ENCODE measurements around the gene DDX4.

Gene DDX4

GRCh38 chr5:55855509-55855908 lies 117.6 kb downstream of the DDX4 start:
- H3K36me3 ChIP-seq (ENCODE audit: control insufficient read depth in 2 of 2, insufficient read depth in 1 of 2, low read length in 2 of 2) = no peaks in the 10 kb centered on the region
- H3K4me3 ChIP-seq (ENCODE audit: low read depth, low read length) = no peak overlapping the region
- no peak overlapping the region for H3K27ac ChIP-seq (ENCODE audit: extremely low read depth, low read depth, low read length)
- no peaks in the 10 kb centered on the region for H3K4me1 ChIP-seq (ENCODE audit: control insufficient read depth, insufficient read depth, low read length)
- POLR2A ChIA-PET = no interaction called here
- H3K9me3 ChIP-seq (ENCODE audit: control insufficient read depth, insufficient read depth, low read depth, low read length) = no peaks in the 10 kb centered on the region
- CTCF ChIA-PET = interaction anchor here (0.8 to 1.3 kb wide), 2 partner anchors 11 to 80 kb away, joined by 3 read pairs; no protein-coding TSS in a partner anchor
- no peak for TF ChIP-seq AEBP2 (tag by site-specific recombination; IDR thresholded peaks at IDR 0.05; ENCODE audit: borderline replicate concordance)
- peak; percentile 34; the same call in 1 of the 2 replicates for TF ChIP-seq ZFHX2 (tag by site-specific recombination; conservative IDR thresholded peaks at IDR 0.05)

GRCh38 chr5:55856516-55857246 lies 118.8 kb downstream of the DDX4 start:
- Histone ChIP-seq H3K4me3 (ENCODE audit: low read depth, low read length) (no peak overlapping the region), H3K27ac (ENCODE audit: extremely low read depth, low read depth, low read length) (no peak overlapping the region), H3K36me3 (ENCODE audit: control insufficient read depth in 2 of 2, insufficient read depth in 1 of 2, low read length in 2 of 2) (no peaks in the 10 kb centered on the region), H3K9me3 (ENCODE audit: control insufficient read depth, insufficient read depth, low read depth, low read length) (no peaks in the 10 kb centered on the region), H3K4me1 (ENCODE audit: control insufficient read depth, insufficient read depth, low read length) (no peaks in the 10 kb centered on the region)
- TF ChIP-seq ZNF404 (tag by site-specific recombination; IDR thresholded peaks at IDR 0.05) (no peak), ZNF513 (tag by site-specific recombination; IDR thresholded peaks at IDR 0.05) (no peak), ZNF48 (tag by site-specific recombination; IDR thresholded peaks at IDR 0.05) (no peak), ZIC2 (tag by site-specific recombination; IDR thresholded peaks at IDR 0.05) (no peak), ZNF501 (tag by site-specific recombination; IDR thresholded peaks at IDR 0.05) (no peak), BCL11A (tag by site-specific recombination; IDR thresholded peaks at IDR 0.05; ENCODE audit: low read depth) (no peak), HOXD13 (CRISPR knock-in tag; IDR thresholded peaks at IDR 0.05; ENCODE audit: borderline replicate concordance) (no peak), KLF8 (tag by site-specific recombination; IDR thresholded peaks at IDR 0.05) (no peak)
- TF ChIP-seq, protein P1, sequence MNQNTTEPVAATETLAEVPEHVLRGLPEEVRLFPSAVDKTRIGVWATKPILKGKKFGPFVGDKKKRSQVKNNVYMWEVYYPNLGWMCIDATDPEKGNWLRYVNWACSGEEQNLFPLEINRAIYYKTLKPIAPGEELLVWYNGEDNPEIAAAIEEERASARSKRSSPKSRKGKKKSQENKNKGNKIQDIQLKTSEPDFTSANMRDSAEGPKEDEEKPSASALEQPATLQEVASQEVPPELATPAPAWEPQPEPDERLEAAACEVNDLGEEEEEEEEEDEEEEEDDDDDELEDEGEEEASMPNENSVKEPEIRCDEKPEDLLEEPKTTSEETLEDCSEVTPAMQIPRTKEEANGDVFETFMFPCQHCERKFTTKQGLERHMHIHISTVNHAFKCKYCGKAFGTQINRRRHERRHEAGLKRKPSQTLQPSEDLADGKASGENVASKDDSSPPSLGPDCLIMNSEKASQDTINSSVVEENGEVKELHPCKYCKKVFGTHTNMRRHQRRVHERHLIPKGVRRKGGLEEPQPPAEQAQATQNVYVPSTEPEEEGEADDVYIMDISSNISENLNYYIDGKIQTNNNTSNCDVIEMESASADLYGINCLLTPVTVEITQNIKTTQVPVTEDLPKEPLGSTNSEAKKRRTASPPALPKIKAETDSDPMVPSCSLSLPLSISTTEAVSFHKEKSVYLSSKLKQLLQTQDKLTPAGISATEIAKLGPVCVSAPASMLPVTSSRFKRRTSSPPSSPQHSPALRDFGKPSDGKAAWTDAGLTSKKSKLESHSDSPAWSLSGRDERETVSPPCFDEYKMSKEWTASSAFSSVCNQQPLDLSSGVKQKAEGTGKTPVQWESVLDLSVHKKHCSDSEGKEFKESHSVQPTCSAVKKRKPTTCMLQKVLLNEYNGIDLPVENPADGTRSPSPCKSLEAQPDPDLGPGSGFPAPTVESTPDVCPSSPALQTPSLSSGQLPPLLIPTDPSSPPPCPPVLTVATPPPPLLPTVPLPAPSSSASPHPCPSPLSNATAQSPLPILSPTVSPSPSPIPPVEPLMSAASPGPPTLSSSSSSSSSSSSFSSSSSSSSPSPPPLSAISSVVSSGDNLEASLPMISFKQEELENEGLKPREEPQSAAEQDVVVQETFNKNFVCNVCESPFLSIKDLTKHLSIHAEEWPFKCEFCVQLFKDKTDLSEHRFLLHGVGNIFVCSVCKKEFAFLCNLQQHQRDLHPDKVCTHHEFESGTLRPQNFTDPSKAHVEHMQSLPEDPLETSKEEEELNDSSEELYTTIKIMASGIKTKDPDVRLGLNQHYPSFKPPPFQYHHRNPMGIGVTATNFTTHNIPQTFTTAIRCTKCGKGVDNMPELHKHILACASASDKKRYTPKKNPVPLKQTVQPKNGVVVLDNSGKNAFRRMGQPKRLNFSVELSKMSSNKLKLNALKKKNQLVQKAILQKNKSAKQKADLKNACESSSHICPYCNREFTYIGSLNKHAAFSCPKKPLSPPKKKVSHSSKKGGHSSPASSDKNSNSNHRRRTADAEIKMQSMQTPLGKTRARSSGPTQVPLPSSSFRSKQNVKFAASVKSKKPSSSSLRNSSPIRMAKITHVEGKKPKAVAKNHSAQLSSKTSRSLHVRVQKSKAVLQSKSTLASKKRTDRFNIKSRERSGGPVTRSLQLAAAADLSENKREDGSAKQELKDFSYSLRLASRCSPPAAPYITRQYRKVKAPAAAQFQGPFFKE (tag by site-specific recombination; IDR thresholded peaks at IDR 0.05; ENCODE audit: borderline replicate concordance) = no peak
- TF ChIP-seq, protein P2, sequence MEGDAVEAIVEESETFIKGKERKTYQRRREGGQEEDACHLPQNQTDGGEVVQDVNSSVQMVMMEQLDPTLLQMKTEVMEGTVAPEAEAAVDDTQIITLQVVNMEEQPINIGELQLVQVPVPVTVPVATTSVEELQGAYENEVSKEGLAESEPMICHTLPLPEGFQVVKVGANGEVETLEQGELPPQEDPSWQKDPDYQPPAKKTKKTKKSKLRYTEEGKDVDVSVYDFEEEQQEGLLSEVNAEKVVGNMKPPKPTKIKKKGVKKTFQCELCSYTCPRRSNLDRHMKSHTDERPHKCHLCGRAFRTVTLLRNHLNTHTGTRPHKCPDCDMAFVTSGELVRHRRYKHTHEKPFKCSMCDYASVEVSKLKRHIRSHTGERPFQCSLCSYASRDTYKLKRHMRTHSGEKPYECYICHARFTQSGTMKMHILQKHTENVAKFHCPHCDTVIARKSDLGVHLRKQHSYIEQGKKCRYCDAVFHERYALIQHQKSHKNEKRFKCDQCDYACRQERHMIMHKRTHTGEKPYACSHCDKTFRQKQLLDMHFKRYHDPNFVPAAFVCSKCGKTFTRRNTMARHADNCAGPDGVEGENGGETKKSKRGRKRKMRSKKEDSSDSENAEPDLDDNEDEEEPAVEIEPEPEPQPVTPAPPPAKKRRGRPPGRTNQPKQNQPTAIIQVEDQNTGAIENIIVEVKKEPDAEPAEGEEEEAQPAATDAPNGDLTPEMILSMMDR (tag by site-specific recombination; IDR thresholded peaks at IDR 0.05) = no peak
- CTCF ChIA-PET = interaction anchor here (0.6 to 0.8 kb wide), 2 partner anchors 10 to 154 kb away, joined by 3 read pairs; no protein-coding TSS in a partner anchor
- POLR2A ChIA-PET = no interaction called here

Data from HEK293 (cell line).